ENCODE data around the gene RPL13A.

- TF ChIP-seq, protein P1, sequence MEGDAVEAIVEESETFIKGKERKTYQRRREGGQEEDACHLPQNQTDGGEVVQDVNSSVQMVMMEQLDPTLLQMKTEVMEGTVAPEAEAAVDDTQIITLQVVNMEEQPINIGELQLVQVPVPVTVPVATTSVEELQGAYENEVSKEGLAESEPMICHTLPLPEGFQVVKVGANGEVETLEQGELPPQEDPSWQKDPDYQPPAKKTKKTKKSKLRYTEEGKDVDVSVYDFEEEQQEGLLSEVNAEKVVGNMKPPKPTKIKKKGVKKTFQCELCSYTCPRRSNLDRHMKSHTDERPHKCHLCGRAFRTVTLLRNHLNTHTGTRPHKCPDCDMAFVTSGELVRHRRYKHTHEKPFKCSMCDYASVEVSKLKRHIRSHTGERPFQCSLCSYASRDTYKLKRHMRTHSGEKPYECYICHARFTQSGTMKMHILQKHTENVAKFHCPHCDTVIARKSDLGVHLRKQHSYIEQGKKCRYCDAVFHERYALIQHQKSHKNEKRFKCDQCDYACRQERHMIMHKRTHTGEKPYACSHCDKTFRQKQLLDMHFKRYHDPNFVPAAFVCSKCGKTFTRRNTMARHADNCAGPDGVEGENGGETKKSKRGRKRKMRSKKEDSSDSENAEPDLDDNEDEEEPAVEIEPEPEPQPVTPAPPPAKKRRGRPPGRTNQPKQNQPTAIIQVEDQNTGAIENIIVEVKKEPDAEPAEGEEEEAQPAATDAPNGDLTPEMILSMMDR (conservative IDR thresholded peaks at IDR 0.05; ENCODE audit: low read length) = no peak
- no peak for TF ChIP-seq EZH2phosphoT487 (IDR thresholded peaks at IDR 0.05; ENCODE audit: borderline replicate concordance)
These were observed 3.0 kb downstream of the RPL13A start for GRCh38 chr19:49490287-49491029.
